Duodenal mucosa (tissue), 2 donors: Measurements from ENCODE around the gene TNFAIP1.

Source experiments
- H3K27ac ChIP-seq: one replicate; pipeline ENCODE4 v1.7.0; 2013; ENCODE audit warnings: low read depth, low read length
- H3K27me3 ChIP-seq, 2 donors: one replicate each; pipeline ENCODE4 v1.7.0; 2013; ENCODE audit warnings: low read length in 2 of 2, control low read depth in 1 of 2; ENCODE audit not compliant: insufficient read depth in 2 of 2, control insufficient read depth in 1 of 2
- H3K36me3 ChIP-seq, 2 donors: one replicate each; pipeline ENCODE4 v1.7.0; 2013; ENCODE audit warnings: low read length in 2 of 2, control low read depth in 1 of 2; ENCODE audit not compliant: insufficient read depth in 2 of 2, control insufficient read depth in 1 of 2
- H3K4me1 ChIP-seq, 2 donors: one replicate each; pipeline ENCODE4 v1.7.0; 2013; ENCODE audit warnings: low read length in 2 of 2, control low read depth in 1 of 2; ENCODE audit not compliant: insufficient read depth in 2 of 2, control insufficient read depth in 1 of 2
- H3K4me3 ChIP-seq, 2 donors: one replicate each; pipeline ENCODE4 v1.7.0; 2013; ENCODE audit warnings: low read length in 2 of 2, low read depth in 1 of 2
- H3K9ac ChIP-seq, 2 donors: one replicate each; pipeline ENCODE4 v1.7.0; 2013; ENCODE audit warnings: low read length in 2 of 2, low read depth in 1 of 2
- H3K9me3 ChIP-seq, 2 donors: one replicate each; pipeline ENCODE4 v1.7.0; 2013; ENCODE audit warnings: low read length in 2 of 2, control low read depth in 1 of 2; ENCODE audit not compliant: control insufficient read depth in 1 of 2

Gene TNFAIP1

DNA sequence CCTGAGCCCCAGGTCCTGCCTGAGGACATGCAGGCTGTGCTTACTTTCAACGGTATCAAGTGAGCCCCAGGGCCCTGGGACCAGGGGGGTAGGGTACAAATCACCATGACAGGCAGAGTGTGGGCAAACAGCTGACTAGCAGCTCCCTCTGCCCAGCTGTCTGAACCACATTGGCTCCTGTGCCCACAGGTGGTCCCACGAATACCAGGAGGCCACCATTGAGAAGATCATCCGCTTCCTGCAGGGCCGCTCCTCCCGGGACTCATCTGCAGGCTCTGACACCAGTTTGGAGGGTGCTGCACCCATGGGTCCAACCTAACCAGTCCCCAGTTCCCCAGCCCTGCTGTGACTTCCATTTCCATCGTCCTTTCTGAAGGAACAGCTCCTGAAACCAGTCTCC is 60.4 kb downstream of the TNFAIP1 start:
- Histone ChIP-seq H3K36me3 (peaks cover 18 to 47% of the 10 kb centered on the region in 2 donors), H3K27me3 (no peaks in the 10 kb centered on the region), H3K27ac (no peak overlapping the region), H3K9ac (no peak overlapping the region), H3K4me3 (no peak overlapping the region), H3K4me1 (peaks cover 0 to 12% of the 10 kb centered on the region in 2 donors), H3K9me3 (no peaks in the 10 kb centered on the region)
